ENCODE measurements around the gene ZNF618. TPM values are rescaled to one million over a fixed set of nuclear protein-coding genes. Genes with fewer than 3 reads are reported as not detected.
"Not testable (repeated sequence)": the region's sequence is repeated elsewhere in the genome, so short reads cannot be mapped to it uniquely, and the experiment has no call there.

Gene ZNF618
- polyA plus RNA-seq, 1 experiment, result 8.7 TPM

- Histone ChIP-seq H3K9me3 (ENCODE audit: control insufficient read depth, insufficient read depth, low read length) (no peaks in the 10 kb centered on the region), H3K27ac (ENCODE audit: low read depth, low read length) (no peak overlapping the region), H3K27me3 (ENCODE audit: control insufficient read depth, insufficient read depth, low read length) (no peaks in the 10 kb centered on the region), H3K4me3 (ENCODE audit: low read depth, low read length) (no peak overlapping the region)
- ChIA-PET CTCF (interaction anchor here (1.2 kb wide), 1 partner anchor 43 kb away, joined by 4 read pairs; no protein-coding TSS in a partner anchor), POLR2A (no interaction called here)
- no peak for TF ChIP-seq CTCF (IDR thresholded peaks at IDR 0.05; ENCODE audit: low read depth, low read length)
- no peak for DNase-seq (ENCODE audit: low read depth, low spot score)
Measured at GRCh38 chr9:114039484-114039883, 163.4 kb downstream of the ZNF618 start.

- H3K9me3 ChIP-seq (ENCODE audit: control insufficient read depth, insufficient read depth, low read length); POLR2A ChIA-PET; H3K27me3 ChIP-seq (ENCODE audit: control insufficient read depth, insufficient read depth, low read length); CTCF ChIA-PET; H3K4me3 ChIP-seq (ENCODE audit: low read depth, low read length); DNase-seq (ENCODE audit: low read depth, low spot score); H3K27ac ChIP-seq (ENCODE audit: low read depth, low read length): not testable (repeated sequence)
Measured at GRCh38 chr9:114043660-114044059, 167.6 kb downstream of the ZNF618 start.

- no peak for TF ChIP-seq CTCF (IDR thresholded peaks at IDR 0.05; ENCODE audit: low read depth, low read length)
- no peak overlapping the region for H3K4me3 ChIP-seq (ENCODE audit: low read depth, low read length)
- H3K9me3 ChIP-seq (ENCODE audit: control insufficient read depth, insufficient read depth, low read length), result no peaks in the 10 kb centered on the region; the same call in 1 of the 2 replicates
- no peak for DNase-seq (ENCODE audit: low read depth, low spot score)
- CTCF ChIA-PET, result interaction anchor here (0.8 to 1.8 kb wide), 2 partner anchors 198 to 239 kb away, joined by 5 read pairs; no protein-coding TSS in a partner anchor
- no peak overlapping the region for H3K27ac ChIP-seq (ENCODE audit: low read depth, low read length)
- no peaks in the 10 kb centered on the region for H3K27me3 ChIP-seq (ENCODE audit: control insufficient read depth, insufficient read depth, low read length)
- POLR2A ChIA-PET, result no interaction called here
Measured at GRCh38 chr9:114046237-114046755, 170.2 kb downstream of the ZNF618 start.

- DNase-seq (ENCODE audit: low read depth, low spot score), result no peak
- ChIA-PET POLR2A (no interaction called here), CTCF (interaction anchor here (0.6 to 1.0 kb wide), 5 partner anchors 10 to 312 kb away, joined by 3 to 6 read pairs (median 4); no protein-coding TSS in a partner anchor)
Measured at GRCh38 chr9:114046875-114047274, 170.8 kb downstream of the ZNF618 start.

GRCh38 chr9:114047717-114048116, 171.6 kb downstream of the ZNF618 start:
- no peaks in the 10 kb centered on the region; the same call in 1 of the 2 replicates for H3K9me3 ChIP-seq (ENCODE audit: control insufficient read depth, insufficient read depth, low read length)
- no peaks in the 10 kb centered on the region for H3K27me3 ChIP-seq (ENCODE audit: control insufficient read depth, insufficient read depth, low read length)
- peak; percentile 40 for TF ChIP-seq CTCF (IDR thresholded peaks at IDR 0.05; ENCODE audit: low read depth, low read length)
- ChIA-PET POLR2A (no interaction called here), CTCF (interaction anchor here (0.8 to 1.0 kb wide), 4 partner anchors 10 to 312 kb away, joined by 3 to 6 read pairs (median 4); no protein-coding TSS in a partner anchor)
- H3K4me3 ChIP-seq (ENCODE audit: low read depth, low read length), result no peak overlapping the region
- H3K27ac ChIP-seq (ENCODE audit: low read depth, low read length), result no peak overlapping the region
- DNase-seq (ENCODE audit: low read depth, low spot score), result no peak

More at GRCh38 chr9:114046875-114047274, 170.8 kb downstream of the ZNF618 start:
- Histone ChIP-seq H3K4me3 (ENCODE audit: low read depth, low read length) (no peak overlapping the region), H3K27me3 (ENCODE audit: control insufficient read depth, insufficient read depth, low read length) (no peaks in the 10 kb centered on the region), H3K9me3 (ENCODE audit: control insufficient read depth, insufficient read depth, low read length) (no peaks in the 10 kb centered on the region; the same call in 1 of the 2 replicates), H3K27ac (ENCODE audit: low read depth, low read length) (no peak overlapping the region)
- TF ChIP-seq CTCF (IDR thresholded peaks at IDR 0.05; ENCODE audit: low read depth, low read length), result no peak
